PFSK-1 (cell line): ENCODE data around the gene RPLP2.

Experiments used
- FOXP2 ChIP-seq: optimal IDR thresholded peaks from 2 replicates; pipeline ENCODE3; 2011; ENCODE audit warnings: borderline replicate concordance, control low read depth, inconsistent platforms; ENCODE audit not compliant: insufficient read depth; ENCODE audit errors: extremely low read length, extremely low read depth
- POLR2AphosphoS5 ChIP-seq: IDR thresholded peaks from 2 replicates; pipeline ENCODE4 v1.6.1; 2012; ENCODE audit warnings: low read depth, mild to moderate bottlenecking, control low read depth, low read length, moderate library complexity
- REST ChIP-seq, 2 experiments: IDR thresholded peaks; 2 replicates each; pipeline versions ENCODE4 v1.6.1 to v1.8.0; 2011 to 2012; ENCODE audit warnings: low read depth in 2 of 2, low read length in 2 of 2, control low read depth in 1 of 2, inconsistent platforms in 1 of 2, mild to moderate bottlenecking in 1 of 2, moderate library complexity in 1 of 2; ENCODE audit not compliant: insufficient read depth in 1 of 2
- SIN3A ChIP-seq: IDR thresholded peaks from 2 replicates; pipeline ENCODE4 v1.6.1; 2012; ENCODE audit warnings: mild to moderate bottlenecking, low read length, moderate library complexity, borderline replicate concordance; ENCODE audit not compliant: insufficient read depth
- TAF1 ChIP-seq: IDR thresholded peaks from 2 replicates; pipeline ENCODE4 v1.6.1; 2012; ENCODE audit warnings: low read length, control low read depth, borderline replicate concordance; ENCODE audit not compliant: insufficient read depth

The RPLP2 gene

GRCh38 chr11:818396-819128 is 8.8 kb downstream of the RPLP2 start, which contains the start of gene PNPLA2:
Gene PNPLA2, plus strand, starts transcription at chr11:818914. Its CDS starts 805 bp downstream, at chr11:819719.
- TF ChIP-seq TAF1: no peak
- TF ChIP-seq FOXP2: no peak
- no peak for TF ChIP-seq REST (IDR thresholded peaks at IDR 0.05; ENCODE audit: insufficient read depth in 1 of 2, low read depth in 2 of 2, low read length in 2 of 2)
- no peak for TF ChIP-seq POLR2AphosphoS5
- no peak for TF ChIP-seq SIN3A

GRCh38 chr11:819129-819931 is 9.6 kb downstream of the RPLP2 start:
- TF ChIP-seq TAF1 (no peak), POLR2AphosphoS5 (peak; percentile 97), FOXP2 (no peak), REST (IDR thresholded peaks at IDR 0.05; ENCODE audit: insufficient read depth in 1 of 2, low read depth in 2 of 2, low read length in 2 of 2) (no peak), SIN3A (peak; percentile 61; the same call in 1 of the 2 replicates)

GRCh38 chr11:819943-820649 is 10.3 kb downstream of the RPLP2 start:
- peak; percentile 75; the same call in 1 of the 2 replicates for TF ChIP-seq SIN3A
- TF ChIP-seq TAF1: 0 out of 2 replicates have a peak, but pooled peaks have one; percentile 29
- TF ChIP-seq REST (IDR thresholded peaks at IDR 0.05; ENCODE audit: insufficient read depth in 1 of 2, low read depth in 2 of 2, low read length in 2 of 2): no peak

- TF ChIP-seq POLR2AphosphoS5: no peak
- TF ChIP-seq TAF1: no peak
- TF ChIP-seq REST (IDR thresholded peaks at IDR 0.05; ENCODE audit: insufficient read depth in 1 of 2, low read depth in 2 of 2, low read length in 2 of 2): no peak
- no peak for TF ChIP-seq SIN3A
- no peak for TF ChIP-seq FOXP2
Observed at GRCh38 chr11:820655-821511, 11.1 kb downstream of the RPLP2 start.
